RPMI7951 (cell line): ENCODE measurements around the gene CAMK1D. TPM values are rescaled to one million over a fixed set of nuclear protein-coding genes. Genes with fewer than 3 reads are reported as not detected.

Source experiments
- DNase-seq: peaks from one replicate; pipeline ENCODE4 v3.0.0-alpha.2; 2012; ENCODE audit warnings: low read depth
- total RNA-seq: library from RNA; depleted of rRNA; stranded (reverse); fragments of >200 nt; shearing (Covaris generic); gene quantifications from 2 replicates; pipeline ENCODE4 v1.2.3, GENCODE V29; 2014

CAMK1D gene
- total RNA-seq, 1 experiment from 2014 or later: not detected

DNA sequence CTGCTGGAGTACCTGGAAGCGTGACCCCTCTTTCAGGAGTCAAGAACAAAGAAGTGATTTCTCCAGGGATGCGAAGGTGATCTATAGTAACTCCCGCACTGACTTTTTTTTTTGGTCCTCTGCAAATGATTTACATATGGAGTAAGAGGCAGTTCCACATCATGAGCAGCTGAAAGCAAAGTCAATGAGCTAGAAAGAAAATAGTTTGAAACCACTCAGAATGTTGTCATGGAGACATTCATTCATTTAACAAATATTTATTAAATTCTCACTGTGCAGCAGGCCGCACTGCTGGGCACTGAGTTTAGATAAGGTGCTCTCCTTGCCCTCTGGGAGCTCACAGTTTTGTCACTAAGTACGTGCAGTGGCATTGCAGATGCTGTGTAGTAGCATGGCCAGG is 206.7 kb downstream of the CAMK1D start:
- DNase-seq: no peak

DNA sequence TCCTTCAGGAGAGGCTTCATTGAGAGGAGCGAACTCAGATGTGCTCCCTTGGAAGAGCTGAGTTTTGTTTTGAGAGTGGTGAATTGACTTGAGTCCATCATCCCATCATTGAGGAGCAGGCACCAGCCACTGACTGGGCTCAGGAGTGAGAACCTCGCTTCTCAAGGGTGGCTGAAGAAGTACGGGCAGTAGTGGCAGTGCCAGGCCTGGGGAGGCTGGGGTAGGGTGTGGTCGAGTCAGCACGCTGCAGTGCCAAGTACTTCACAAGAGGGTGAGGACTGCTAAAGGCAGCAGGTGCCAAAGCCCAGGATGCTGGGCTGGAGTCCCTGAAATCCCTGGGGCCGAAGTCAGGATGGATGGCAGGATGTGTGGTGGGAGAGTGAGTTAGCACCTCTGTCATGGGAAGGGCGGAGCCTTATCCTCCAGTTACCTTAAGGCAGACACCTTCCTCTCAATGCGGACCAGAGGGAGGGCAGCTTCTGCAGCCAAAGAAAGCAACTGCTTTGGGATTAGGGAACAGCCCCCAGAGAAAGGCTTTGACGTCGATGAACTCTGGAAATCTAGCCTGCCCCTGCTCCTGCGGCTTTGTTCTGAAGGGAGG is 210.3 kb downstream of the CAMK1D start:
- DNase-seq: no peak

DNA sequence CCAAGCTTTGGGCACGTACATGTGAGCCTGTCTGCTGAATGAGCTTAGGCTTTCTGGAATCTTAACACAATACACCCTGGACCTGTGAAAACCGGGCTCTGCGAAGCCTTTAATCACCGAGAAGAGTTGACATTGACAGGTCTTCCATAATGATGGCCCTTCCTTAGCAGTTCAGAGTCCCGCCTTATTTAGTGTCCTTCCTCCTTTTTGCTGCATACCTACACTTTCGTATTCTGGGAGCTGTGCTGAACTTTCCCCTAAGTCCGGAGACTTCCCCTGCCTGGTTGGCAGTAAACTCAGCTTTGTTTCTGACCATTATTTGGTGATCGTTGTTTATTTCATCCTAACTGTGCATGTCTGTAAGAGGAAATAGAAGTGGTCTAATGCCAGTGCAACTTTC is 212.0 kb downstream of the CAMK1D start:
- no peak for DNase-seq

DNA sequence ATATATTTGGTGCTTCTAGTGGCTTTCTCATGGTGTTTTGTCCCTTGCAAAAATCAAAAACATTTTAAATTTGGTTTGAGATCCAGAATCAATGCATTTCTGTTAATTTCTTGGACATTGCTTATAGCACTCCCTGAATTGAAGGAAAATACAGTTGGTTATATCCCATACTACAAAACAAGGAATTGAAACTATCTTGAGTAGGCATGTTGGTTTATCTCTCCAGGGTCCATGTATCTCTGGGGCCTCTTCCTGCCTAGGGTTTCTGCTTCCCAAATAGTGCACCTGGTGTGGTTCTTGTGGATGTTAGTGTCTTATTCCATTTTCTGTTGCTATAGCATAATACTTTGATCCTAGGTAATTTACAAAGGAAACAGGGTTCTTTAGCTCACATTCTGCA is 212.4 kb downstream of the CAMK1D start:
- no peak for DNase-seq

DNA sequence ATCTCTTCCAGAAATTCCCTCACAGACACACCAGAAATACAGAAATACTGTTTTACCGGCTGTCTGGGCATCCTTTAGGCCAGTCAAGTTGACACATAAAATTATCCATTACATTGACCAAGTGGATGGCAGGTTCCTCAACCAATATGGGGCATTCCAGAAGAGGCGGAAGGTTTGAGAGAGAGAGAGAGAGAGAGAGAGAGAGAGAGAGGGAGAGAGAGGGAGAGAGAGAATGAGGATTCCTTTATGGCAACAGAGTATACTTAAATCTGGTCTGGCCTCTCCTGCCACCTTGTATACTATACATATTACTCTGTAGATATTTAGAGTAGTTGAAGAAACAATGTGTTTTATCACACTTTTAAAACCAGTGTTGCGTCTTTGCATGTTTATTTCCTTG is 214.1 kb downstream of the CAMK1D start:
- no peak for DNase-seq

DNA sequence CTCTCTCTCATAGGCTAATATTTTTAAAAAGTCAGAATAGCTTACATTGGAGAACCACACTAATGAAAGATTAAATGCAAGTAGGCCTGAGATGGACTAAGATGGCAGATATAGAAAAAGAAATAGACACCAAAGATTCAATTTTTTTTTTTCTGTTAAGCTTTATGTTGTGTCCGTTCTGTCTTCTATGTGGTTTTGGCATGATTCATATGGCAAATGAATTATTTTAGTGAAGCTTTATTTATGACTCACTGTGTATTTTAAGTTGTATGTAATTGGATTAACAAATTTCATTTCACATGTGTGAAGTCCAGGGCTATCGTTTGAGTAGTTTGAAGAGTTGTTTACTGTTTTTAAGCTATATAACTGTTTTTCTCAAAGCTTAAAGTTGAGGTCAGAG is 214.8 kb downstream of the CAMK1D start:
- no peak for DNase-seq

DNA sequence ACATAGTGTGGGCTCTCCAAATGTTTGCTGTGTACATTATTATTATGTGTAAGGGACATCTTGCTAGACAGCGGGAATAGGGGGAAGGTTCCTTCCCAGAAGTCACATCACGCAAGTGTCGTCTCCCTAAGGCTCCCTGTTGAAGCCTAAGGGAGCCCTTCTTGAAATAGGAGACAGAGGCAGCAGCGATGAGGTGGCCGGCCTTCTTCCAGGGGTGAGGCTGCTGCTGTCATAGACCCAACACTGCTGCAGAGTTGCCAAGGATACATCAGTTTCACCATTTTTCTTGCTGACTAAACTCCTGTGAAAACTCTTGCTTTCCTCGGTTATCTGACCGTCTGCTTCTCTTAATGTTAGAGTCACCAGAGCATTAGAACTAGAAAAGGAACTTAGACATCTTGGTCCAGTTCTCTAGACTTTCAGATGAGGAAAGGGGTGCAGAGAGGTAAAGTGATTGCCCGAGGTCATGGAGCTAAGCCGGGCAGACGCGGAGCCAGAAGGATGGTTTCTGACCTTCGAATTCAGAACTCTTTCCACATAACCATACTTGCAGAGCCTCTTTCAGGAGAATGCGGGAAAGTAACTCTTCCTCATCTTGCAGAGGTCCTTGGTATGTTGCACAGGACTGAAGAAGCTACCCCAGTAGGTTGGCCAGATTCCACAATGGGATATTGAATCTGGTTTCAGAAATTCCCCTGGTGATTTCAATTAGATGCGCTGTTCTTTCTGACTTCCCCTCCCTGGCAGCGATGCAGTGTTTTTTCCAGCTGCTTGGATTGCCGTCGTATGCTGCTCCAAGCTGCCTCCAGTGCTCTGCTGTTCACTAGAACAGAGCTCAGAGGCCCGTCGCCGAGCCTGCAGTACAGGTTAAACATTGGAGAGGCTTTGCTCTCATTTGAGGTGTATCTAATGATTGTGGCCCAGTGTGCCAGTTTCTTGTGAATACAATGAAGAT is 217.1 kb downstream of the CAMK1D start:
- DNase-seq: no peak

DNA sequence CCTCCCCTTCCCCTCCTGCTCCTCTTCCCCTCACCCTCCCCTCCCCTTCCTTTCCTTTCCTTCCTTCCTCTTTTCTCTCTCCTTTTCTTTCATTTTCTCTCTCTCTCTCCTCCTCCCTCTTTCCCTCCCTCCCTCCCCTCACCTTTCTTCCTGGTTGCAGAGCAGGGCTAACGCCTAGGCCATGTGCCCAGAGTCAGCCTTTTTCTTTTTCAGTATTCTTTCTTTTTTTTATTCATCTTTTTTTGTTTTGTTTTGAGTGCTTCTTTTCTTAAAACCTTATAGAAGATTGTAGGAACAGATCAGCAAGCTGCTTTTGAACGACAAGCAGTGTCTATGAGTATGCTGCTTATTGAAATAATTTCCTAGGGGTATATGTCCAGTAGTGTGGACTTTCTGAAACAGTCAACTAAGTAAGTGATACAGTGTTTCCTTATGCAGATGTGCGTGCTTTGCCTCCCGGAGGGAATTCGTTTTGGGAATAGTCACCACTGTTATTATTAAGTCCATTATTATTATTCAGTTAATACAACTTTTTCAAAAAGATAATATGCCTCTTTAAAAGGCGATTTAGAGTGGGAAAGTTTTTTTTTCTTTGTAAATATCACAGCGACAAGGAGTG is 219.2 kb downstream of the CAMK1D start:
- DNase-seq: no peak

DNA sequence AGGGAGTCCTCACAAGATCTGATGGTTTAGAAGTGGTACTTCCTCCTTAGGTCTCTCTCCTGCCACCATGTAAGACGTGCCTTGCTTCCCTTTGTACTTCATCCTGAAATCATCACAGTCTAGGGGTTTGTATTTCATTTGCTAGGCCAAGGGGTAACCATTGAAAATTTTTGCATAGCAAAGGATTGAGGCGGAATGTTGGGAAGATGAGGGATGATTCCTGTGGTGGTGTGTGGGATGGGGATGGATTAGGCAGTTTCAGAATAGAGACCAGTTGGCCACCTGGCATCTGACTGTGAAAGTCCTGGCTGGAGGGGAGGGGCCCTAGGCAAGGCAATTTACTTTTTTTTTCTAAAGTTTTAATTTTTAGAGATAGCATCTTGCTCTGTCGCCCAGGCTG is 222.9 kb downstream of the CAMK1D start:
- DNase-seq: no peak

DNA sequence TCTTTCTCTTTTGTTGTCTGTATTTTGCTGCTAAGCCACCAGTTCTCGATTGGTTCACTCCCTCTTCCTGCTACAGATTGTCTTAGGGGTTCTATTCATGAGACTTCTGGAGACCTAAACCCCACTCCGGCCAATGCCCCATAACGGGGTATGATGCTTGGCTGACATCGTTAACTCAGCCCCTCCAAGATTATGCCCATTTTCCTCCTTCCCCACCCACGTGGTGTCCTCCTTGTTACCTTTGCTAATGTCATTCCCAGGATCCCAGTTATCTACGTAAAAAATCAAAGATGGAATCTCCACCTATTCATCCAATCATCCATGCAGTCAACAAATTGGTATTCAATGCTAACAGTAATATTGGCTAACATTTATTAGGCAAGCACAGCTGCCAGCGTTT is 228.3 kb downstream of the CAMK1D start:
- DNase-seq: no peak

DNA sequence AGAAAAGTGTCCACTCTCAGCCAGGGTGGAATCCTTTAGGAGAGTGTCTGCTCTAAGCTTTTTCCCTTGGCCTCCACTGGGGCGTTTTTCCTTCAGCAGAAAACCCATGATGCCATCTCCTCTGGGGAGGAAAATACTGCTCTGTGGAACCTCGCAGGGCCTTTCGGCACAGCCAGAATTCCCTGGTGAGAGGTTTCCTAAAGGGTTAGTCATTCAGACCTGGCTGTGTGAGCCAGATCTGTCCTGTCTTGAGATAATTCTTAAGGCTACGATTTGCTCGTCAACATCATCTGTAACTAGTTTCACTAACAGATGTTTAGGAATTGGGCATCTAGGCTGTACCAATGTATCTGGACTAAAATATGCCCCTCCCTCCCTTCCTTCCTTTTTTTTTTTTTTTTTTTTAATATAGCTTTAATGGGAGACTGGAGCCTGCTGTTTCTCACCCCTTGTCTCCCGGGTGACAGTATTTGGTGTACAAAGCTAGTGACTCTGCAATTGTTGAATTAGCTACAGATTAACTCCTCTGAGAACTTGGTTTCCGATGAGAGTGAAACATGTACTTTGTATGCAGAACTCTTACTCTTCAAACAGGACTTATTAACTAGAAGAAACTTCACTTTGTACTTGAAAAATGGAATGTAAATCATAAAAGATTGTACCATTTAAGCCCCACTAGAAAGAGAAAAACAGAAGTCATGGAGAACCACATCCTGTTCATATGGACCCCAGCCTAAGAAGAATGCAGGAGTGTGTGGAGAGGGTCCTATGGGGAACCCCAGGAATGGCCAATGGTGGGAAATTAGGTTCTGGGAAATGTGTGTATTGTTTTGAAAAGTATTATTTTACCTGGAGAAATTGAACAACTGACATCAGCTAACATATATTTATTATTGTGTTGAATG is 230.9 kb downstream of the CAMK1D start:
- DNase-seq: no peak

DNA sequence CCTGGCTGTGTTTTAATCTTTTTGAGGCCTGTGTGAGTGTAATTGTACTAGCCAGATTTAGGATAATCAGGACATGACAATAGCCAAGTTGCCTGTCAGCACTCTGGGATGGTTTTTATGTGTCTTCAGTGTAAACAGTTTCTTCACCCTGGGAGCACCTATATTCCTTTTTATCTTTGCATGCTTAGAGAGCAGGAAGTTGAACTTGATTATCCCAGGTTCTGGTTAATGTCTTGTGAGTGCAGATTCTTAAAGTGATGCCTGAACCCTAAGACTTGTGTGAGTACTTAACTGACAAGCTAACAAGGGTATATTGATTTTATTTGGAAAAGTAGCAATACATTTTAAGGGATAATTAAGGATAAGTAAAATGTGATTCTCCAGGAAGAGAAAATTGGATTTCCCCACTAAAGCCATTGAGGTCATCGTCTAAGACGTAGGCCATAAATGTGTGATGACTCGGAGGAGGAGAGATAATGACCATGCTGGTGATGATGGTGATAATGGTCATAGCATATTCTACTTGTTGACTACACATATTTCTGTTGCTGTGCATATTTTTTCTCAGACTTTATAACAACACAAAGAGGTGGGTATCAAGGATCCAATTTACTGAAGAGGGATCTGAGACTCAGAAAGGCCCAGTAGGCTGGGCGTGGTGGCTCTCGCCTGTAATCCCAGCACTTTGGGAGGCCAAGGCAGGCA is 234.7 kb downstream of the CAMK1D start:
- no peak for DNase-seq

DNA sequence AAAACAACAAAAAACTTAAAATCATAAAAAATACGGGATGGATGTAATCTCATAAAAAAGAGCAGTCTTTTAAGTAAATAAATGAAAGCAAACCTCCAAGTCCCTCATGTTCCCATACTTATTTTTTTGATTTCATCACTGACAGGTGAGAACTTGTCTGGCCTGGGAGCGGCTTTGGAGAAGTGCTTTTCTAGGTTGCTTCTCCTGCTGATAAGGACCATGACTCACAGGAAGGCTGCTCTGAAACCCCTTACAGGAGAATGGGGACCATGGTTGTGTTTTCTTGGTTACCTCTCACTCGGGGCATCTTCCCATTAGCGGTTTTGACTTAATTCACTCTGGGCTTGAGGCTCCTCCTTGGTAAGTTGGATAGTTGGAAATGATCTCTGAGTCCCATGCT is 237.4 kb downstream of the CAMK1D start:
- no peak for DNase-seq

DNA sequence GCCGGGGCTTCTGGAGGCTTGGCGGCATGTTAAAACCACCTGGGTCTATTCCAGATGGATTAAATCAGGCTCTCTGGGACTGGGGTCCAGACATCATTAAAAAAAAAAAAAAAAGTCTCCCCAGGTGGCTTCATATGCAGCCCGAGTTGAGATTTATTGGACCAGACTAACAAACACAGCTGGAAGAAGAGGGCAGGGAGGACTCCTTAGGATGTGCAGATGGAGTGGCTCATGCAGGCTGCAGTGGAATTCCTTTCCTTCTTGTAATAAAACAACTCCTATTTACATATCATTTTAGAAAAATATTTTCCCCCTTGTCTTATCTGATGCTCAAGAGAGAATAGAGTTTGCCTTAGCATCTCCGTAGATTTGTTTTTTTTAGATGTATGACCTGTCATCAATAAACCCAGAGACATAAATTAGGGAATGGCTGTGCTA is 238.1 kb downstream of the CAMK1D start:
- no peak for DNase-seq

DNA sequence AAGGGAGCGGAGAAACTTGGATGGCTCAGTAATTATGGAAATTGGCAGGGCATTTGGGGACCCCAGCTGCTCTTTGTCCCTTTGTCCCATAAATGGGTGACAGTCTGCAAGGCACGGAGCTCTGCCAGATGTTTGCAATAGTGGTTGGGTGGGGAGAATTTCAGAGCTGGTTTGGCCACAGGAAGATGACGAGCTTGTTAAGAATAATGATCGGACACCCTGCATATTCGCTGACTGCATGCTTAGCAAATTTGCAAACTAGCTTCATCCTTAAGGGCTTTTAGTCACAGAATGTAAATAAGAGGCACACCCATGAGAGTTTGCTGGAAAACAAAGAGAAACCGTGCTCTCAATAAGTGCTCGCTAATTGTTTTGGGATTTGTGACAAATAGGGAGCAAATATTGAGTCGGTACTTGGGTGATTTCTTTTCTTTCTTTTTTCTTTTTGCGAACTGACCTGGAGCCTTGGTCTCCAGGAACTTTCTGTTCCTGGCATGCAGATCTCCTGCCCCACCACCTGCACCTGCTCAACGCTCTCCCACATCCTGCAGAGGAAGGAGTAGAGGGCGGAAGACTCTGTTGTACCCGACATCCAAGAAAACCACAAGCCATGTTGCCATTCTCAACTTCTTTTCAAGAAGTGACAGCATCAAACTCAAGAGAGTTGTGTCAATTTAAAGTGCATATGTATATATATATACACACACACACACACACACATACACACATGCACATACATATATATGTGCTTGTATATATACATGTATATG is 238.9 kb downstream of the CAMK1D start:
- no peak for DNase-seq

DNA sequence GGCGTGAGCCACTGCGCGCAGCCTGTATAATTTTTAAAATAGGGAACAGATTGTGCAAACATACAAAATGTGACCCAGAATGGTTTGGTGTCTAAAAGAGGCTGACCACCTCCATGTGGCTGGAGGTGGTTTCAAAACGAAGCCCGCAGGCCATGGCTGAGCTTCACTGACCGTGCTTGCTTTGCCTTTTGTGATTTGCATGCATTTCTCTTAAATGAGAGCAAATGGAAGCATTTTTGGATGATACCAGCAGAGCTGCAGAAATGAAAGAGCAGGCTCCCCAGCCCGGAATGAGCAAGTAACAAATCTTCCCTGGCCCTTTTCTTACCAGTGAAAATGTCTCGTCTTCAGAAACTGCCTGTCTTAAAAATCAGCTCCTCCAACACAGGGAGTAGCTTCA is 239.9 kb downstream of the CAMK1D start:
- no peak for DNase-seq

DNA sequence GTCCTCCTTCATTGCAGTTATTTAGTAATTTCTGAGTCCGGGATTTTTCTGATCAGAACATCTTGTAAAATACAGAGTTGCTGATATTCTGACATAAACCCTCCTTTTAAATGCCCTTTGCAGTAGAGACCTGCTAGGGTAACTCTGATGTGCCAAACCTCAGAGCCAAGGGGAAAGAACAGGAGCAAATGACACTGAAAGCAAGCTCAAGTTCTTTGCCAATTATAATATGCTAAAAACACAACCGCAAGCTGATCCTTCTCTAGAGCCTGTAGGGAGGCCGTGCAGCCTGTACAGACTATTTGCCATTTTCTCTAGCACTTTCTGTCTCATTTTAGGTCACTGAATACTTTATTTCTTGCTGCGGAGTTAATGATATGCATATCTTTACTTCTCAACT is 240.4 kb downstream of the CAMK1D start:
- no peak for DNase-seq

DNA sequence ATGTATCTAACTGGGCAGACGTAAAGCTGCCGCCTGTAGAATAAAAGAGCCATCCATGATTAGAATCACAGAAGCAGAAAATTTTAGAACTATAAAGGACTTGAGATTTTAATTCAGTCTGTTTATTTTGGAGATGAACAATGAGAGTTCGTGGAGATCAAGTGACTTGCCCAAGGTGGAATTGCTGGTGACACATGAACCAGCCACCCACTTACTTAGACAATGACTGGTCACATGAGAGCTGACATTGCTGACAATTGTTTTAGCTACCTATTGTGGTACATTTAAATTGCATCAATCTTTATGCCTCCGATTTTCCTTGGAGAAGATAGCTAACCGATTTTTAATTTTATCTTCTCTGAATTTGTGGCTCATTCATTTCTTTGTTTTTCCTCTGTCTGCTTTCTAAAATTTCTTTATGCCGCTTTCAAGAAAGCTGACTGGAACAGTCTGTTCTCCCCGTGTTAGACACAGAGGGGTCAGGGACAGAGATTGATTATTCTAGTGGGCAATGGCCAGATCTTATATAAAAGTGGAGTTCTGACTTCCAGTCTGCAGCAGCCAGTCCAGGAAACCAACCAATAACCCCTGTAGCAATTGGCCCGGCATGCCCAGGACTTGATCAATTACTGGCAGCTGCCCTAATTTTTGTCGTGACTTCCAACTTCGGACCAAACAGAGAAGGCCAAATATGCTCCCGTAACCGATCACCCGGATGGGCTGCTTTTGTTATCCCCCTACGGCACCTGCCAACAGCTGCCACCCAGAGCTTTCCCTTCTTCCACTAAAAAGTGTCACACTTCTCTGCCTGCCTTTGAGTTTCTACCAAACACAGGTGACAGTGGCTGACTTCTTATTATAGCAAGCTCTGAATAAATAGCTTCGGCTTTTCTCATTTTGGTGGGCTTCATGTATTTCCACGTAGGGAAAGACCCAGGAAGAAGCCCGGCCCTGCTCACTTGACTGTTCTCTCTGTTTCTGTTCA is 241.6 kb downstream of the CAMK1D start:
- DNase-seq: no peak

DNA sequence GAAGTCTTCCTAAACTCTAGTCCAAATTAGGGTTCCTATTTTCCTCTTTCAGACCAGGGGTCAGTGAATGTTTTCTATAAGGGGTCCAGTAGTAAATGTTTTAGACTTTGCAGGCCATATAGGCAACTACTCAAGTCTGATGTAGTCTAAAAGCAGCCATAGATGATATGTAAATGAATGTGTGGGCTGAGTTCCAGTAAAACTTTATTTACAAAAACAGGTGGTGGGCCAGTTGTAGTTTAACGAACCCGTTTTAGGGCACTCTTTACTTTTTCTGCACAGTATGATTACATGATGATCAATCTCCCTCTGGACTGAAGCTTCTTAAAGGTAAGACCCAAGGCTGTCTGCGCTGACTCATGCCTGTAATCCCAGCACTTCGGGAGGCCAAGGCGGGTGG is 243.6 kb downstream of the CAMK1D start:
- DNase-seq: no peak
